ENCODE measurements around the gene PEX11G. TPM values are rescaled to one million over a fixed set of nuclear protein-coding genes. Genes with fewer than 3 reads are reported as not detected.

PEX11G gene
- total RNA-seq, 1 experiment from 2014 or later, result 3.9 TPM

DNA sequence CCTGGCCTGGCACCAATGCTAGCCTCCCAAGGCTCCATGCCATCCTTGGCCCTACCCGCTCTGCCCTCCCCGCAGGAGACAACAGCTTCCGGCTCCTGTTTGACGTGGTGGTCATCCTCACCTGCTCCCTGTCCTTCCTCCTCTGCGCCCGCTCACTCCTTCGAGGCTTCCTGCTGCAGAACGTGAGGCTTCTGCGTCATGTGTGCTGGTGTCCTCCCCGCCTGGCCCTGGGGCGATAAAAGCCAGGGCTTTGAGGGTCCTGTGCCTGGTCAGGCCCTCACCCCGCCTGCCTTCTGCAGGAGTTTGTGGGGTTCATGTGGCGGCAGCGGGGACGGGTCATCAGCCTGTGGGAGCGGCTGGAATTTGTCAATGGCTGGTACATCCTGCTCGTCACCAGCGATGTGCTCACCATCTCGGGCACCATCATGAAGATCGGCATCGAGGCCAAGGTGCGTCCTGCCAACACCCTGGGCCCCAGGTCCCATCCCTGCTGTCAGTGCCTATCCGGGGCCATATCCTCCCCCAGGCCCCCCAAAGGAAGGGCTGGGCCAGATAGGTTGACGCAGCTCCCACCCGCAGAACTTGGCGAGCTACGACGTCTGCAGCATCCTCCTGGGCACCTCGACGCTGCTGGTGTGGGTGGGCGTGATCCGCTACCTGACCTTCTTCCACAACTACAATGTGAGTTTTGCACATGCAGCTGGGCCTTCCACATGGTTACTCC lies 39.8 kb upstream of the PEX11G start:
- H3K27ac Mint-ChIP-seq (ENCODE audit: unreplicated experiment), result no peak overlapping the region
- intact Hi-C loops (cut with micrococcal nuclease; ENCODE audit: unreplicated experiment), result no loop called here

DNA sequence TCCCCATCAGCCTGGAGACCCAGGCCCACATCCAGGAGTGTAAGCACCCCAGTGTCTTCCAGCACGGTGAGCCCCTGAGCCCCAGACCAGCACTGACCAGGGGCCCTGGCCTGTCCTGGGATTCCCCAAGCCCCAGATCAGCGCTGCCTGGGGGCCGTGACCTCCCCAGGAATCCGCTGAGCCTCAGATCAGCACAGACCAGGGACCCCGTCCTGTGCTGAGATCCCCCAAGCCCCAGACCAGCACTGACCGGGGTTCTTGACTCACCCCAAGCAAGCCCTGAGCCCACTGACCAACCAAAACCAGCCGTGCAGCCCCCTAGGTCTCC lies 39.3 kb upstream of the PEX11G start:
- Histone ChIP-seq H3K27me3 (replicated peaks; ENCODE audit: control insufficient read depth, insufficient read depth, low read length) (no peaks in the 10 kb centered on the region), H3K4me3 (ENCODE audit: low read depth, low read length) (no peak overlapping the region), H3K4me1 (peaks cover 7% of the 10 kb centered on the region), H3K9me3 (no peaks in the 10 kb centered on the region), H3K36me3 (ENCODE audit: control insufficient read depth, insufficient read depth, low read length) (no peaks in the 10 kb centered on the region)
- ChIA-PET POLR2A (no interaction called here), CTCF (no interaction called here)
- H3K9me3 Mint-ChIP-seq (ENCODE audit: unreplicated experiment), result no peaks in the 10 kb centered on the region
- intact Hi-C loops (cut with micrococcal nuclease; ENCODE audit: unreplicated experiment), result no loop called here
- H3K4me1 Mint-ChIP-seq (ENCODE audit: low read depth, unreplicated experiment), result no peaks in the 10 kb centered on the region
- TF ChIP-seq CTCF (IDR thresholded peaks at IDR 0.05; ENCODE audit: insufficient read depth in 1 of 2, low read depth in 1 of 2, low read length in 1 of 2, severe bottlenecking in 1 of 2, unreplicated experiment in 1 of 2), result no peak
- no peak overlapping the region for H3K27ac Mint-ChIP-seq (ENCODE audit: unreplicated experiment)
- peaks cover 3% of the 10 kb centered on the region for H3K36me3 Mint-ChIP-seq (ENCODE audit: insufficient read depth, unreplicated experiment)
- no peak overlapping the region for H3K4me3 Mint-ChIP-seq (ENCODE audit: unreplicated experiment)
- no peak for DNase-seq
- H3K27me3 Mint-ChIP-seq (ENCODE audit: insufficient read depth, unreplicated experiment), result no peaks in the 10 kb centered on the region
- no TSS peak for BruUV-seq (replicated peaks)

More for the DNA sequence above, 39.8 kb upstream of the PEX11G start:
- BruUV-seq (replicated peaks), result no TSS peak
- H3K27me3 Mint-ChIP-seq (ENCODE audit: insufficient read depth, unreplicated experiment), result no peaks in the 10 kb centered on the region
- DNase-seq, result no peak
- H3K4me3 ChIP-seq (ENCODE audit: low read depth, low read length), result no peak overlapping the region
- H3K36me3 Mint-ChIP-seq (ENCODE audit: insufficient read depth, unreplicated experiment), result peaks cover 6% of the 10 kb centered on the region
- no peak overlapping the region for H3K4me3 Mint-ChIP-seq (ENCODE audit: unreplicated experiment)
- CTCF ChIA-PET, result no interaction called here
- TF ChIP-seq CTCF (IDR thresholded peaks at IDR 0.05; ENCODE audit: insufficient read depth in 1 of 2, low read depth in 1 of 2, low read length in 1 of 2, severe bottlenecking in 1 of 2, unreplicated experiment in 1 of 2), result no peak
- no peaks in the 10 kb centered on the region for H3K27me3 ChIP-seq (replicated peaks; ENCODE audit: control insufficient read depth, insufficient read depth, low read length)
- no peaks in the 10 kb centered on the region for H3K9me3 ChIP-seq
- POLR2A ChIA-PET, result no interaction called here
- no peaks in the 10 kb centered on the region for H3K9me3 Mint-ChIP-seq (ENCODE audit: unreplicated experiment)
- peaks cover 9% of the 10 kb centered on the region for H3K4me1 ChIP-seq
- H3K4me1 Mint-ChIP-seq (ENCODE audit: low read depth, unreplicated experiment), result no peaks in the 10 kb centered on the region
- no peaks in the 10 kb centered on the region for H3K36me3 ChIP-seq (ENCODE audit: control insufficient read depth, insufficient read depth, low read length)

DNA sequence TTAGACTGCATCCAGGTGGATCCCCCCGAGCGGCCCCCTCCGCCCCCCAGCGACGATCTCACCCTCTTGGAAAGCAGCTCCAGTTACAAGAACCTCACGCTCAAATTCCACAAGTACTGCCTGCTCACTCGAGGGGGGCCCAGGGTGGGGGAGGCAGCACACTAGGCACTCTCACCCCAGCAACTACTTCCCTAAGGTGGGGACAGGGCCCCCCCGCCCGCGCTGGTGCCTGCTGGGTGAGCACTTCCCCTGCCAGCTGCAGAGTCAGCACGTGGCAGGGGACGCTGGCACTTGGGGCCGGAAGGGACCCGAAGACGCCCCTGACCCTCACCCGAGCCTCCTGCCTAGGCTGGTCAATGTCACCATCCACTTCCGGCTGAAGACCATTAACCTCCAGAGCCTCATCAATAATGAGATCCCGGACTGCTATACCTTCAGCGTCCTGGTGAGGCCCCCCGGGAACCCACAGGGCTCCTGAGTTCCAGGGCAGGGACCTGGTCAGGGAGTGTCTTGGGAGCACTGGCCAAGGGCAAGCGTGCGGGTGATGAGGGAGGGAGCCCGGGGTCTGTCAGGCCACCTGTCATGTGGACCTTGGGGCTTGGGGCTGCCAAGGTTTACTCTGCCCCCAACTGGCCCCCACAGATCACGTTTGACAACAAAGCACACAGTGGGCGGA lies 38.8 kb upstream of the PEX11G start:
- Histone ChIP-seq H3K4me3 (ENCODE audit: low read depth, low read length) (no peak overlapping the region), H3K36me3 (ENCODE audit: control insufficient read depth, insufficient read depth, low read length) (no peaks in the 10 kb centered on the region), H3K27me3 (replicated peaks; ENCODE audit: control insufficient read depth, insufficient read depth, low read length) (no peaks in the 10 kb centered on the region), H3K9me3 (no peaks in the 10 kb centered on the region), H3K4me1 (peaks cover 6% of the 10 kb centered on the region; the same call in 1 of the 2 replicates)
- Mint-ChIP-seq H3K36me3 (ENCODE audit: insufficient read depth, unreplicated experiment) (peaks cover 4% of the 10 kb centered on the region), H3K27me3 (ENCODE audit: insufficient read depth, unreplicated experiment) (no peaks in the 10 kb centered on the region), H3K9me3 (ENCODE audit: unreplicated experiment) (no peaks in the 10 kb centered on the region), H3K4me1 (ENCODE audit: low read depth, unreplicated experiment) (no peaks in the 10 kb centered on the region), H3K4me3 (ENCODE audit: unreplicated experiment) (no peak overlapping the region), H3K27ac (ENCODE audit: unreplicated experiment) (no peak overlapping the region)
- ChIA-PET CTCF (no interaction called here), POLR2A (no interaction called here)
- BruUV-seq (replicated peaks), result no TSS peak
- TF ChIP-seq CTCF (IDR thresholded peaks at IDR 0.05; ENCODE audit: insufficient read depth in 1 of 2, low read depth in 1 of 2, low read length in 1 of 2, severe bottlenecking in 1 of 2, unreplicated experiment in 1 of 2), result no peak
- no peak for DNase-seq
- intact Hi-C loops (cut with micrococcal nuclease; ENCODE audit: unreplicated experiment), result no loop called here

Measured in Caco-2 (cell line).